Choroid plexus epithelial cell (primary cell): ENCODE results near the gene IGDCC3.

ENCODE experiments used
- DNase-seq: peaks from one replicate; pipeline ENCODE4 v3.0.0-alpha.2; 2010; ENCODE audit warnings: low read depth
- H3K4me3 ChIP-seq: 2 replicates; pipeline ENCODE4 v1.5.1; 2011; ENCODE audit warnings: low read depth, mild to moderate bottlenecking, control low read depth, low read length, moderate library complexity
- CTCF ChIP-seq: conservative IDR thresholded peaks from 2 replicates; pipeline ENCODE4 v1.5.1; 2011; ENCODE audit warnings: low read depth, mild to moderate bottlenecking, control low read depth, inconsistent platforms, low read length, moderate library complexity

IGDCC3 gene

GRCh38 chr15:65386886-65387285 lies 9.1 kb upstream of the IGDCC3 start:
- no peak for TF ChIP-seq CTCF
- H3K4me3 ChIP-seq: no peak overlapping the region

GRCh38 chr15:65386376-65386775 lies 8.6 kb upstream of the IGDCC3 start:
- DNase-seq: no peak
- H3K4me3 ChIP-seq: no peak overlapping the region
- TF ChIP-seq CTCF: no peak

More at GRCh38 chr15:65386886-65387285, 9.1 kb upstream of the IGDCC3 start:
- no peak for DNase-seq

GRCh38 chr15:65385870-65386258 lies 8.1 kb upstream of the IGDCC3 start:
- peak overlapping the region; percentile 17 for H3K4me3 ChIP-seq
- DNase-seq: peak; percentile 35
- no peak for TF ChIP-seq CTCF

- DNase-seq: peak; percentile 91
- TF ChIP-seq CTCF: peak; percentile 88
- H3K4me3 ChIP-seq: peak overlapping the region; percentile 39
Observed at GRCh38 chr15:65384895-65385869, 7.4 kb upstream of the IGDCC3 start.

- DNase-seq: no peak
- no peak overlapping the region for H3K4me3 ChIP-seq
- no peak for TF ChIP-seq CTCF
Observed at GRCh38 chr15:65384505-65384894, 6.7 kb upstream of the IGDCC3 start.

- no peak for DNase-seq
- no peak for TF ChIP-seq CTCF
- no peak overlapping the region for H3K4me3 ChIP-seq
Observed at GRCh38 chr15:65383991-65384390, 6.2 kb upstream of the IGDCC3 start.

GRCh38 chr15:65383456-65383855 lies 5.7 kb upstream of the IGDCC3 start:
- no peak for TF ChIP-seq CTCF
- H3K4me3 ChIP-seq: no peak overlapping the region
- no peak for DNase-seq
